Sigmoid colon (tissue), 7 donors: ENCODE results near the gene TNNI3K. TPM values are rescaled to one million over a fixed set of nuclear protein-coding genes. Genes with fewer than 3 reads are reported as not detected.

Source experiments
- DNase-seq: peaks from one replicate; pipeline ENCODE4 v3.0.0-alpha.2; 2019
- H3K27ac ChIP-seq, 4 donors: fragments of 200-600 bp; sonication (generic); one replicate each; pipeline ENCODE4 v1.5.1; 2016 to 2019; ENCODE audit warnings: mild to moderate bottlenecking in 1 of 4
- H3K27me3 ChIP-seq, 3 donors: fragments of 200-600 bp; sonication (generic); one replicate each; pipeline ENCODE4 v1.5.1; 2019; ENCODE audit warnings: mild to moderate bottlenecking in 1 of 3
- H3K36me3 ChIP-seq, 4 donors: fragments of 200-600 bp; sonication (generic); one replicate each; pipeline ENCODE4 v1.5.1; 2016 to 2019
- H3K4me1 ChIP-seq, 4 donors: fragments of 200-600 bp; sonication (generic); one replicate each; pipeline ENCODE4 v1.5.1; 2017 to 2019
- H3K4me3 ChIP-seq, 4 donors: fragments of 200-600 bp; sonication (generic); one replicate each; pipeline ENCODE4 v1.5.1; 2017 to 2019; ENCODE audit warnings: mild to moderate bottlenecking in 2 of 4, moderate library complexity in 1 of 4
- H3K9me3 ChIP-seq, 4 donors: fragments of 200-600 bp in 3 of 4; sonication (generic) in 3 of 4; one replicate each; pipeline versions ENCODE4 v1.5.1 to v1.6.1; 2013 to 2019
- EP300 ChIP-seq, 4 donors: sonication (generic); formaldehyde crosslinking; IDR thresholded peaks; one replicate each; pipeline ENCODE4 v1.6.1; 2017; ENCODE audit warnings: antibody characterized with exemption in 4 of 4
- POLR2A ChIP-seq, 2 donors: fragments of 450-650 bp; IDR thresholded peaks; one replicate each; pipeline ENCODE4 v1.6.1; 2016; ENCODE audit warnings: antibody characterized with exemption in 2 of 2, mild to moderate bottlenecking in 2 of 2, moderate library complexity in 2 of 2
- POLR2AphosphoS5 ChIP-seq, 4 donors: sonication (generic); formaldehyde crosslinking; IDR thresholded peaks; one replicate each; pipeline ENCODE4 v1.6.1; 2017; ENCODE audit warnings: antibody characterized with exemption in 4 of 4
- WGBS, 2 donors: extraction: QIAGEN DNeasy Blood & Tissue Kit; methylation state at CpG; one replicate each; pipeline ENCODE4 v1.1.7; 2013; 5-methylcytosine and 5-hydroxymethylcytosine counted together
- intact Hi-C: fragments of 100-400 bp; cut with DNase I; formaldehyde crosslinking; loops from one replicate; pipeline ENCODE4 v1.15.1; 2023
- polyA plus RNA-seq, 3 donors: library from polyadenylated mRNA; stranded (reverse); fragments of 200-250 nt; gene quantifications; one replicate each; pipeline ENCODE4 v1.2.3, GENCODE V29; 2013
- total RNA-seq, 4 donors: library from RNA; depleted of rRNA; stranded (reverse); fragments of >200 nt; gene quantifications; one replicate each; pipeline ENCODE4 v1.1.0, GENCODE V29; 2016
- TF ChIP-seq, protein P1 (sequence below), 4 experiments: fragments of 450-650 bp in 3 of 4; fragments of 200-600 bp in 1 of 4; IDR thresholded peaks; one replicate each; pipeline ENCODE4 v1.5.1; 2016 to 2019; ENCODE audit warnings: antibody characterized with exemption in 4 of 4, mild to moderate bottlenecking in 3 of 4, moderate library complexity in 2 of 4
- donor health status: healthy with polysubstance abuse.
- donor health status: Bipolar disorder and iron deficiency.
- donor health status: healthy.

Gene TNNI3K
- total and polyA plus RNA-seq, 7 donors: 0.45 to 6.9 (median 3.8) TPM; not detected in 1

- DNase-seq: no peak
- no peaks in the 10 kb centered on the region for H3K27me3 ChIP-seq
- no peak for TF ChIP-seq POLR2A (IDR thresholded peaks at IDR 0.05)
- H3K27ac ChIP-seq: no peak overlapping the region
- H3K4me1 ChIP-seq: no peaks in the 10 kb centered on the region
- WGBS, 2 donors: 87 to 88% methylated on average over 1 of the region's 1 CpG
- H3K4me3 ChIP-seq: no peak overlapping the region
- no peaks in the 10 kb centered on the region for H3K36me3 ChIP-seq
- intact Hi-C loops: no loop called here
- no peaks in the 10 kb centered on the region for H3K9me3 ChIP-seq
Observed at GRCh38 chr1:74403606-74404005, 168.4 kb downstream of the TNNI3K start.

DNA sequence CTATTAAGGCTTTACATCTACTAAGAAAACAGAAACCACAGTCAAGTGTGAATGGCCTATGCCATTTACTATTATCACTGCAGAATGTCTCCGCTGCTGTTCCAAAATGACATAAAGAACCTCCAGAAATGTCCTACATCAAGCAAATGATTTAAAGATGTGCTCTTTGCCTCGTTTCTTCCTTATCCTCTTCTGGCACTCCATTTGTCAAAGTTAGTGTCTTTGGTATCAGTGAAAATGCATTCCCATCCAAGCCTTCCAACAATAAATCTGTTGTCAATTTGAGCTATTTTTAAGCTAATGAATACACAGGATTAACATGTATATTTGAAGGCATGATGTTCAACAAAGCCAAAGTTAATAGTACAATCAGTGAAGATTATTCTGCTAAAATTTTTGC, 171.6 kb downstream of the TNNI3K start:
- no peaks in the 10 kb centered on the region for H3K4me1 ChIP-seq
- no peaks in the 10 kb centered on the region for H3K27me3 ChIP-seq
- H3K36me3 ChIP-seq: no peaks in the 10 kb centered on the region
- intact Hi-C loops: no loop called here
- no peak for DNase-seq
- WGBS, 2 donors: 53 to 78% methylated on average over 2 of the region's 2 CpGs
- TF ChIP-seq POLR2A (IDR thresholded peaks at IDR 0.05): no peak
- no peak for TF ChIP-seq EP300 (IDR thresholded peaks at IDR 0.05)
- TF ChIP-seq POLR2AphosphoS5 (IDR thresholded peaks at IDR 0.05): no peak
- TF ChIP-seq, protein P1, sequence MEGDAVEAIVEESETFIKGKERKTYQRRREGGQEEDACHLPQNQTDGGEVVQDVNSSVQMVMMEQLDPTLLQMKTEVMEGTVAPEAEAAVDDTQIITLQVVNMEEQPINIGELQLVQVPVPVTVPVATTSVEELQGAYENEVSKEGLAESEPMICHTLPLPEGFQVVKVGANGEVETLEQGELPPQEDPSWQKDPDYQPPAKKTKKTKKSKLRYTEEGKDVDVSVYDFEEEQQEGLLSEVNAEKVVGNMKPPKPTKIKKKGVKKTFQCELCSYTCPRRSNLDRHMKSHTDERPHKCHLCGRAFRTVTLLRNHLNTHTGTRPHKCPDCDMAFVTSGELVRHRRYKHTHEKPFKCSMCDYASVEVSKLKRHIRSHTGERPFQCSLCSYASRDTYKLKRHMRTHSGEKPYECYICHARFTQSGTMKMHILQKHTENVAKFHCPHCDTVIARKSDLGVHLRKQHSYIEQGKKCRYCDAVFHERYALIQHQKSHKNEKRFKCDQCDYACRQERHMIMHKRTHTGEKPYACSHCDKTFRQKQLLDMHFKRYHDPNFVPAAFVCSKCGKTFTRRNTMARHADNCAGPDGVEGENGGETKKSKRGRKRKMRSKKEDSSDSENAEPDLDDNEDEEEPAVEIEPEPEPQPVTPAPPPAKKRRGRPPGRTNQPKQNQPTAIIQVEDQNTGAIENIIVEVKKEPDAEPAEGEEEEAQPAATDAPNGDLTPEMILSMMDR (IDR thresholded peaks at IDR 0.05): no peak
- no peaks in the 10 kb centered on the region for H3K9me3 ChIP-seq
- no peak overlapping the region for H3K27ac ChIP-seq
- no peak overlapping the region for H3K4me3 ChIP-seq

DNA sequence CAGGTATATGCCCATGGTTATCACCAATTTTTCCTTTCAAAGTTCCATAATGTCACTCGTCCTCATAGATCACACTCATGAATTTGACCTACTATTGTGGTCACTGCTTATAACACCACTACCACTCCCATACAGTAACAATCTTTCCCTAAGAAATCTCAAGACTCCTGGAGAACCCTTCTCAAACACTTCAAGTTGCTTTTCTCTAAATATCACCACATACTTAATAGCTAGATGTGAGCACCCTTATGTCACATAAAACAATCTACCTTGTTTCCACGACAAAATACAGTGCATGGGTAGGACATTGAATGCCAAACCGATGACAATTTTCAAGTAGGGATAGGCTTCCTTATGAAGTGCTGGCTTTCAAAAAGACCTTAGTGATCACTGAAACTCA, 172.7 kb downstream of the TNNI3K start:
- TF ChIP-seq POLR2AphosphoS5 (IDR thresholded peaks at IDR 0.05) (no peak), POLR2A (IDR thresholded peaks at IDR 0.05) (no peak), EP300 (IDR thresholded peaks at IDR 0.05) (no peak)
- TF ChIP-seq, protein P1 (IDR thresholded peaks at IDR 0.05): no peak
- Histone ChIP-seq H3K27ac (no peak overlapping the region), H3K4me1 (no peaks in the 10 kb centered on the region), H3K36me3 (no peaks in the 10 kb centered on the region), H3K9me3 (no peaks in the 10 kb centered on the region), H3K27me3 (no peaks in the 10 kb centered on the region), H3K4me3 (no peak overlapping the region)
- no peak for DNase-seq
- 88 to 91% methylated on average over 3 of the region's 3 CpGs for WGBS, 2 donors
- intact Hi-C loops: no loop called here

DNA sequence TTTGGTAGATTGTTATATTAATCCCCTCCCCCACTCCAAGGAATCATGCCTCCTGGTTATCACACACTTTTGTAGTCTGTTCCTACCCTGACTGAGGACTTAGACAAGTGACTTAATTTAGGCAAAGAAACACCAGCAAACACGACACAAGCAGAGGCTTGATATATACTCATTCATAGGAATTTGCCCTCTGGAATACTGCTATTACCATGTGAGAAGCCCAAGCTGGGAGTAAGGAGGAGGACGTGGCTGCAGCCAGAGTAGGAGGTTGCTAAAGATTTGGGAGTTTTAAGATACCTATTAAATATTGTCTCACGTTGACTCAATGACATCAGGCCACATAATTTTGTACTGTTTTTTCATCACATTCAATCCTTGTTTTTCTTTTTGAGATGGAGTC, 177.1 kb downstream of the TNNI3K start:
- H3K27me3 ChIP-seq: no peaks in the 10 kb centered on the region
- H3K36me3 ChIP-seq: no peaks in the 10 kb centered on the region
- intact Hi-C loops: no loop called here
- 58 to 75% methylated on average over 3 of the region's 3 CpGs for WGBS, 2 donors
- no peaks in the 10 kb centered on the region for H3K4me1 ChIP-seq
- no peak overlapping the region for H3K4me3 ChIP-seq
- H3K9me3 ChIP-seq: no peaks in the 10 kb centered on the region
- TF ChIP-seq POLR2A (IDR thresholded peaks at IDR 0.05) (no peak), EP300 (IDR thresholded peaks at IDR 0.05) (no peak), POLR2AphosphoS5 (IDR thresholded peaks at IDR 0.05) (no peak)
- TF ChIP-seq, protein P1 (IDR thresholded peaks at IDR 0.05): no peak
- no peak for DNase-seq
- H3K27ac ChIP-seq: no peak overlapping the region

DNA sequence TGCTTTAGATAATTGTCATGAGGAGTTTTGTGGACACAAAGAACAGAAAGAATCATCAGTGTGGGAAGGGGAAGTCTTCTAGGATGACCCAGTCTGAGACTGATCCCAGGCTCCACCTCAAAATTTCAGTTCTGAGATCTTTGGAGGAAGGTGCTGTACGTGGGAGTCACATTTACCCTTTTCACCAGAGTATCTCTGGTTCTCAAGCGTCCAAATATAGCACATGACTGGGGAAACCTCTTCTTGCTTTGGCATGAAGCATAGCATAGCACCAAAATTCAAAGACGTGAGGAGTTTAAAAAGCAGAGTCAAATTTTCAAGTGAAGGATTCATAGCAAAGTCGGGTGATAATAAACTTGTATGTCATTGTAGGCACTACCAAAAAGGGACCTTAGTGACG, 180.7 kb downstream of the TNNI3K start:
- no peak for TF ChIP-seq POLR2AphosphoS5 (IDR thresholded peaks at IDR 0.05)
- TF ChIP-seq, protein P1 (IDR thresholded peaks at IDR 0.05): no peak
- no peak for TF ChIP-seq POLR2A (IDR thresholded peaks at IDR 0.05)
- no peak for TF ChIP-seq EP300 (IDR thresholded peaks at IDR 0.05)
- Histone ChIP-seq H3K9me3 (no peaks in the 10 kb centered on the region), H3K4me1 (peaks cover 0 to 7% (median 2%) of the 10 kb centered on the region in 4 donors), H3K4me3 (no peak overlapping the region), H3K36me3 (no peaks in the 10 kb centered on the region), H3K27ac (no peak overlapping the region), H3K27me3 (no peaks in the 10 kb centered on the region)
- intact Hi-C loops: no loop called here
- no peak for DNase-seq
- 85% methylated on average over 5 of the region's 5 CpGs for WGBS, 2 donors
